ENCODE results near the gene TSEN15. TPM values are rescaled to one million over a fixed set of nuclear protein-coding genes. Genes with fewer than 3 reads are reported as not detected.

Gene TSEN15
- total and polyA plus RNA-seq, 2 experiments from 2014 or later: 55.8 TPM

GRCh38 chr1:184012187-184012586 is 39.3 kb upstream of the TSEN15 start:
- Mint-ChIP-seq H3K27ac (no peak overlapping the region), H3K4me3 (no peak overlapping the region), H3K4me1 (peaks cover 3% of the 10 kb centered on the region; the same call in 1 of the 3 replicates), H3K9me3 (peaks cover 4% of the 10 kb centered on the region; the same call in 2 of the 3 replicates), H3K36me3 (ENCODE audit: low read depth) (no peaks in the 10 kb centered on the region), H3K27me3 (ENCODE audit: insufficient read depth, low read depth, poor library complexity) (peaks cover 1% of the 10 kb centered on the region)
- TF ChIP-seq POLR2AphosphoS5 (IDR thresholded peaks at IDR 0.05; ENCODE audit: low read depth): no peak
- no peak for TF ChIP-seq CTCF (conservative IDR thresholded peaks at IDR 0.05; ENCODE audit: low read depth in 2 of 2)
- TF ChIP-seq ZNF114 (CRISPR knock-in tag; IDR thresholded peaks at IDR 0.05): no peak
- TF ChIP-seq, protein P1, sequence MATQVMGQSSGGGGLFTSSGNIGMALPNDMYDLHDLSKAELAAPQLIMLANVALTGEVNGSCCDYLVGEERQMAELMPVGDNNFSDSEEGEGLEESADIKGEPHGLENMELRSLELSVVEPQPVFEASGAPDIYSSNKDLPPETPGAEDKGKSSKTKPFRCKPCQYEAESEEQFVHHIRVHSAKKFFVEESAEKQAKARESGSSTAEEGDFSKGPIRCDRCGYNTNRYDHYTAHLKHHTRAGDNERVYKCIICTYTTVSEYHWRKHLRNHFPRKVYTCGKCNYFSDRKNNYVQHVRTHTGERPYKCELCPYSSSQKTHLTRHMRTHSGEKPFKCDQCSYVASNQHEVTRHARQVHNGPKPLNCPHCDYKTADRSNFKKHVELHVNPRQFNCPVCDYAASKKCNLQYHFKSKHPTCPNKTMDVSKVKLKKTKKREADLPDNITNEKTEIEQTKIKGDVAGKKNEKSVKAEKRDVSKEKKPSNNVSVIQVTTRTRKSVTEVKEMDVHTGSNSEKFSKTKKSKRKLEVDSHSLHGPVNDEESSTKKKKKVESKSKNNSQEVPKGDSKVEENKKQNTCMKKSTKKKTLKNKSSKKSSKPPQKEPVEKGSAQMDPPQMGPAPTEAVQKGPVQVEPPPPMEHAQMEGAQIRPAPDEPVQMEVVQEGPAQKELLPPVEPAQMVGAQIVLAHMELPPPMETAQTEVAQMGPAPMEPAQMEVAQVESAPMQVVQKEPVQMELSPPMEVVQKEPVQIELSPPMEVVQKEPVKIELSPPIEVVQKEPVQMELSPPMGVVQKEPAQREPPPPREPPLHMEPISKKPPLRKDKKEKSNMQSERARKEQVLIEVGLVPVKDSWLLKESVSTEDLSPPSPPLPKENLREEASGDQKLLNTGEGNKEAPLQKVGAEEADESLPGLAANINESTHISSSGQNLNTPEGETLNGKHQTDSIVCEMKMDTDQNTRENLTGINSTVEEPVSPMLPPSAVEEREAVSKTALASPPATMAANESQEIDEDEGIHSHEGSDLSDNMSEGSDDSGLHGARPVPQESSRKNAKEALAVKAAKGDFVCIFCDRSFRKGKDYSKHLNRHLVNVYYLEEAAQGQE (IDR thresholded peaks at IDR 0.05; ENCODE audit: unreplicated experiment): no peak
- TF ChIP-seq EZH2phosphoT487 (IDR thresholded peaks at IDR 0.05; ENCODE audit: unreplicated experiment): no peak
- TF ChIP-seq, protein P2, sequence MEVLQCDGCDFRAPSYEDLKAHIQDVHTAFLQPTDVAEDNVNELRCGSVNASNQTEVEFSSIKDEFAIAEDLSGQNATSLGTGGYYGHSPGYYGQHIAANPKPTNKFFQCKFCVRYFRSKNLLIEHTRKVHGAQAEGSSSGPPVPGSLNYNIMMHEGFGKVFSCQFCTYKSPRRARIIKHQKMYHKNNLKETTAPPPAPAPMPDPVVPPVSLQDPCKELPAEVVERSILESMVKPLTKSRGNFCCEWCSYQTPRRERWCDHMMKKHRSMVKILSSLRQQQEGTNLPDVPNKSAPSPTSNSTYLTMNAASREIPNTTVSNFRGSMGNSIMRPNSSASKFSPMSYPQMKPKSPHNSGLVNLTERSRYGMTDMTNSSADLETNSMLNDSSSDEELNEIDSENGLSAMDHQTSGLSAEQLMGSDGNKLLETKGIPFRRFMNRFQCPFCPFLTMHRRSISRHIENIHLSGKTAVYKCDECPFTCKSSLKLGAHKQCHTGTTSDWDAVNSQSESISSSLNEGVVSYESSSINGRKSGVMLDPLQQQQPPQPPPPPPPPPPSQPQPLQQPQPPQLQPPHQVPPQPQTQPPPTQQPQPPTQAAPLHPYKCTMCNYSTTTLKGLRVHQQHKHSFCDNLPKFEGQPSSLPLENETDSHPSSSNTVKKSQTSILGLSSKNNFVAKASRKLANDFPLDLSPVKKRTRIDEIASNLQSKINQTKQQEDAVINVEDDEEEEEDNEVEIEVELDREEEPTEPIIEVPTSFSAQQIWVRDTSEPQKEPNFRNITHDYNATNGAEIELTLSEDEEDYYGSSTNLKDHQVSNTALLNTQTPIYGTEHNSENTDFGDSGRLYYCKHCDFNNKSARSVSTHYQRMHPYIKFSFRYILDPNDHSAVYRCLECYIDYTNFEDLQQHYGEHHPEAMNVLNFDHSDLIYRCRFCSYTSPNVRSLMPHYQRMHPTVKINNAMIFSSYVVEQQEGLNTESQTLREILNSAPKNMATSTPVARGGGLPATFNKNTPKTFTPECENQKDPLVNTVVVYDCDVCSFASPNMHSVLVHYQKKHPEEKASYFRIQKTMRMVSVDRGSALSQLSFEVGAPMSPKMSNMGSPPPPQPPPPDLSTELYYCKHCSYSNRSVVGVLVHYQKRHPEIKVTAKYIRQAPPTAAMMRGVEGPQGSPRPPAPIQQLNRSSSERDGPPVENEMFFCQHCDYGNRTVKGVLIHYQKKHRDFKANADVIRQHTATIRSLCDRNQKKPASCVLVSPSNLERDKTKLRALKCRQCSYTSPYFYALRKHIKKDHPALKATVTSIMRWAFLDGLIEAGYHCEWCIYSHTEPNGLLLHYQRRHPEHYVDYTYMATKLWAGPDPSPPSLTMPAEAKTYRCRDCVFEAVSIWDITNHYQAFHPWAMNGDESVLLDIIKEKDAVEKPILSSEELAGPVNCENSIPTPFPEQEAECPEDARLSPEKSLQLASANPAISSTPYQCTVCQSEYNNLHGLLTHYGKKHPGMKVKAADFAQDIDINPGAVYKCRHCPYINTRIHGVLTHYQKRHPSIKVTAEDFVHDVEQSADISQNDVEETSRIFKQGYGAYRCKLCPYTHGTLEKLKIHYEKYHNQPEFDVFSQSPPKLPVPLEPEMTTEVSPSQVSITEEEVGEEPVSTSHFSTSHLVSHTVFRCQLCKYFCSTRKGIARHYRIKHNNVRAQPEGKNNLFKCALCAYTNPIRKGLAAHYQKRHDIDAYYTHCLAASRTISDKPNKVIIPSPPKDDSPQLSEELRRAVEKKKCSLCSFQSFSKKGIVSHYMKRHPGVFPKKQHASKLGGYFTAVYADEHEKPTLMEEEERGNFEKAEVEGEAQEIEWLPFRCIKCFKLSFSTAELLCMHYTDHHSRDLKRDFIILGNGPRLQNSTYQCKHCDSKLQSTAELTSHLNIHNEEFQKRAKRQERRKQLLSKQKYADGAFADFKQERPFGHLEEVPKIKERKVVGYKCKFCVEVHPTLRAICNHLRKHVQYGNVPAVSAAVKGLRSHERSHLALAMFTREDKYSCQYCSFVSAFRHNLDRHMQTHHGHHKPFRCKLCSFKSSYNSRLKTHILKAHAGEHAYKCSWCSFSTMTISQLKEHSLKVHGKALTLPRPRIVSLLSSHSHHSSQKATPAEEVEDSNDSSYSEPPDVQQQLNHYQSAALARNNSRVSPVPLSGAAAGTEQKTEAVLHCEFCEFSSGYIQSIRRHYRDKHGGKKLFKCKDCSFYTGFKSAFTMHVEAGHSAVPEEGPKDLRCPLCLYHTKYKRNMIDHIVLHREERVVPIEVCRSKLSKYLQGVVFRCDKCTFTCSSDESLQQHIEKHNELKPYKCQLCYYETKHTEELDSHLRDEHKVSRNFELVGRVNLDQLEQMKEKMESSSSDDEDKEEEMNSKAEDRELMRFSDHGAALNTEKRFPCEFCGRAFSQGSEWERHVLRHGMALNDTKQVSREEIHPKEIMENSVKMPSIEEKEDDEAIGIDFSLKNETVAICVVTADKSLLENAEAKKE (CRISPR knock-in tag; IDR thresholded peaks at IDR 0.05): no peak
- no peak for TF ChIP-seq STAT1 (IDR thresholded peaks at IDR 0.05; ENCODE audit: unreplicated experiment)
- no peak for TF ChIP-seq JUNB (IDR thresholded peaks at IDR 0.05; ENCODE audit: unreplicated experiment)
- TF ChIP-seq, protein P3, sequence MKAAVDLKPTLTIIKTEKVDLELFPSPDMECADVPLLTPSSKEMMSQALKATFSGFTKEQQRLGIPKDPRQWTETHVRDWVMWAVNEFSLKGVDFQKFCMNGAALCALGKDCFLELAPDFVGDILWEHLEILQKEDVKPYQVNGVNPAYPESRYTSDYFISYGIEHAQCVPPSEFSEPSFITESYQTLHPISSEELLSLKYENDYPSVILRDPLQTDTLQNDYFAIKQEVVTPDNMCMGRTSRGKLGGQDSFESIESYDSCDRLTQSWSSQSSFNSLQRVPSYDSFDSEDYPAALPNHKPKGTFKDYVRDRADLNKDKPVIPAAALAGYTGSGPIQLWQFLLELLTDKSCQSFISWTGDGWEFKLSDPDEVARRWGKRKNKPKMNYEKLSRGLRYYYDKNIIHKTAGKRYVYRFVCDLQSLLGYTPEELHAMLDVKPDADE (IDR thresholded peaks at IDR 0.05): no peak
- TF ChIP-seq EZH2 (IDR thresholded peaks at IDR 0.05; ENCODE audit: low read depth, unreplicated experiment): no peak
- ATAC-seq (no peak), DNase-seq (ENCODE audit: low spot score) (no peak)
- H3K27me3 ChIP-seq (ENCODE audit: insufficient read depth): no peaks in the 10 kb centered on the region
- H4K20me1 ChIP-seq (replicated peaks; ENCODE audit: insufficient read depth): no peaks in the 10 kb centered on the region
- H3F3A ChIP-seq (replicated peaks; ENCODE audit: low read depth): no peaks in the 10 kb centered on the region
- H2AFZ ChIP-seq: no peak overlapping the region
- H3K79me2 ChIP-seq (replicated peaks; ENCODE audit: insufficient read depth): no peaks in the 10 kb centered on the region
- H3K9me2 ChIP-seq (ENCODE audit: insufficient read depth): peaks cover 11% of the 10 kb centered on the region; the same call in 1 of the 2 replicates
- no peak overlapping the region for H3K27ac ChIP-seq (ENCODE audit: low read depth)
- H3K4me2 ChIP-seq: no peak overlapping the region
- H3K4me3 ChIP-seq: no peak overlapping the region
- no peaks in the 10 kb centered on the region for H3K36me3 ChIP-seq (ENCODE audit: insufficient read depth)
- H3K4me1 ChIP-seq (ENCODE audit: insufficient read depth): no peaks in the 10 kb centered on the region

All from GM23338 (cell line).